H9 (cell line): ENCODE data around the gene GSTO2. TPM values are rescaled to one million over a fixed set of nuclear protein-coding genes. Genes with fewer than 3 reads are reported as not detected.

Experiments
- DNase-seq: peaks from one replicate; pipeline ENCODE4 v3.0.0-alpha.2; 2017
- H2AFZ ChIP-seq: one replicate; pipeline ENCODE4 v1.6.1; 2013; ENCODE audit warnings: mild to moderate bottlenecking, low read length, control low read depth, moderate library complexity
- H2AK5ac ChIP-seq: 2 replicates; pipeline ENCODE4 v1.6.1; 2013; ENCODE audit warnings: low read length, control low read depth, mixed read lengths; ENCODE audit not compliant: insufficient read length
- H2BK120ac ChIP-seq: one replicate; pipeline ENCODE4 v1.6.1; 2013; ENCODE audit warnings: low read depth, mild to moderate bottlenecking, low read length, control low read depth, inconsistent platforms; ENCODE audit not compliant: poor library complexity, severe bottlenecking
- H2BK12ac ChIP-seq: 2 replicates; pipeline ENCODE4 v1.6.1; 2013; ENCODE audit warnings: low read length, control low read depth, mixed read lengths, low read depth; ENCODE audit not compliant: insufficient read length
- H2BK15ac ChIP-seq: 2 replicates; pipeline ENCODE4 v1.6.1; 2013; ENCODE audit warnings: low read depth, low read length, control low read depth
- H2BK20ac ChIP-seq: one replicate; pipeline ENCODE4 v1.6.1; 2013; ENCODE audit warnings: low read depth, mild to moderate bottlenecking, low read length, control low read depth, inconsistent platforms; ENCODE audit not compliant: poor library complexity, severe bottlenecking
- H2BK5ac ChIP-seq: 2 replicates; pipeline ENCODE4 v1.6.1; 2013; ENCODE audit warnings: low read length, control low read depth, mixed read lengths; ENCODE audit not compliant: insufficient read length
- H3K14ac ChIP-seq: 2 replicates; pipeline ENCODE4 v1.6.1; 2013; ENCODE audit warnings: low read length, control low read depth; ENCODE audit not compliant: insufficient read depth
- H3K18ac ChIP-seq: 2 replicates; pipeline ENCODE4 v1.6.1; 2013; ENCODE audit warnings: low read depth, mild to moderate bottlenecking, mixed read lengths, low read length, control low read depth; ENCODE audit not compliant: insufficient read length
- H3K23ac ChIP-seq: 2 replicates; pipeline ENCODE4 v1.6.1; 2013; ENCODE audit warnings: low read length, control low read depth, mixed read lengths, low read depth; ENCODE audit not compliant: insufficient read length
- H3K23me2 ChIP-seq: 2 replicates; pipeline ENCODE4 v1.6.1; 2013; ENCODE audit warnings: low read depth, mild to moderate bottlenecking, mixed read lengths, low read length, control low read depth; ENCODE audit not compliant: insufficient read length, poor library complexity, severe bottlenecking
- H3K27ac ChIP-seq: 2 replicates; pipeline ENCODE4 v1.5.1; 2013; ENCODE audit warnings: low read length, control low read depth, mixed read lengths, low read depth; ENCODE audit not compliant: insufficient read length
- H3K27me3 ChIP-seq: 2 replicates; pipeline ENCODE4 v1.6.1; 2013; ENCODE audit warnings: low read length, control low read depth, inconsistent platforms; ENCODE audit not compliant: insufficient read depth
- H3K4ac ChIP-seq: 2 replicates; pipeline ENCODE4 v1.6.1; 2013; ENCODE audit warnings: low read depth, mild to moderate bottlenecking, control low read depth, inconsistent platforms, low read length, moderate library complexity
- H3K4me1 ChIP-seq: 2 replicates; pipeline ENCODE4 v1.6.1; 2013; ENCODE audit warnings: low read length, control low read depth, inconsistent platforms; ENCODE audit not compliant: insufficient read depth
- H3K4me2 ChIP-seq: 2 replicates; pipeline ENCODE4 v1.6.1; 2013; ENCODE audit warnings: low read length, control low read depth, mixed read lengths; ENCODE audit not compliant: insufficient read length, insufficient read depth
- H3K56ac ChIP-seq: 2 replicates; pipeline ENCODE4 v1.6.1; 2013; ENCODE audit warnings: low read depth, mild to moderate bottlenecking, mixed read lengths, low read length, control low read depth; ENCODE audit not compliant: insufficient read length
- H3K79me1 ChIP-seq: 2 replicates; pipeline ENCODE4 v1.6.1; 2013; ENCODE audit warnings: low read depth, mild to moderate bottlenecking, moderate library complexity, low read length, control low read depth, inconsistent platforms; ENCODE audit not compliant: insufficient read depth, poor library complexity, severe bottlenecking
- H3K79me2 ChIP-seq: 2 replicates; pipeline ENCODE4 v1.6.1; 2013; ENCODE audit warnings: low read length, control low read depth, inconsistent platforms; ENCODE audit not compliant: insufficient read depth
- H3K9ac ChIP-seq: 2 replicates; pipeline ENCODE4 v1.6.1; 2013; ENCODE audit warnings: low read length, control low read depth, mixed read lengths; ENCODE audit not compliant: insufficient read length; ENCODE audit errors: extremely low read depth
- H3K9me3 ChIP-seq: one replicate; pipeline ENCODE4 v1.6.1; 2013; ENCODE audit warnings: low read depth, low read length, inconsistent platforms; ENCODE audit not compliant: control insufficient read depth
- H3T11ph ChIP-seq: one replicate; pipeline ENCODE4 v1.6.1; 2013; ENCODE audit warnings: mild to moderate bottlenecking, low read length, control low read depth, inconsistent platforms
- H4K20me1 ChIP-seq: one replicate; pipeline ENCODE4 v1.6.1; 2013; ENCODE audit not compliant: control insufficient read depth, insufficient read length, insufficient read depth
- H4K5ac ChIP-seq: 2 replicates; pipeline ENCODE4 v1.6.1; 2013; ENCODE audit warnings: low read depth, mild to moderate bottlenecking, mixed read lengths, low read length, control low read depth; ENCODE audit not compliant: insufficient read length
- H4K8ac ChIP-seq: replicated peaks from 2 replicates; pipeline ENCODE4 v1.6.1; 2013; ENCODE audit warnings: low read length, control low read depth, mixed read lengths, low read depth; ENCODE audit not compliant: insufficient read length
- H4K91ac ChIP-seq: 2 replicates; pipeline ENCODE4 v1.6.1; 2013; ENCODE audit warnings: low read depth, mild to moderate bottlenecking, moderate library complexity, mixed read lengths, low read length, control low read depth; ENCODE audit not compliant: insufficient read length
- H3K27ac Mint-ChIP-seq, 3 experiments: 2 replicates in 2 of 3; 3 replicates in 1 of 3; pipeline ENCODE4 v1.8.0; 2020 to 2021; ENCODE audit warnings: mixed read lengths in 3 of 3, mild to moderate bottlenecking in 1 of 3, moderate library complexity in 1 of 3
- H3K27me3 Mint-ChIP-seq: 2 replicates; pipeline ENCODE4 v1.8.0; 2021; ENCODE audit warnings: low read depth, mild to moderate bottlenecking, moderate library complexity, mixed read lengths
- H3K36me3 Mint-ChIP-seq, 3 experiments: 2 replicates in 2 of 3; 3 replicates in 1 of 3; pipeline ENCODE4 v1.8.0; 2020 to 2021; ENCODE audit warnings: low read depth in 3 of 3, mixed read lengths in 3 of 3; ENCODE audit not compliant: insufficient read depth in 1 of 3
- H3K4me1 Mint-ChIP-seq, 2 experiments: 2 replicates each; pipeline ENCODE4 v1.8.0; 2020; ENCODE audit warnings: mixed read lengths in 2 of 2
- H3K4me3 Mint-ChIP-seq, 2 experiments: 2 replicates in 1 of 2; 3 replicates in 1 of 2; pipeline ENCODE4 v1.8.0; 2020 to 2021; ENCODE audit warnings: mild to moderate bottlenecking in 2 of 2, mixed read lengths in 2 of 2, moderate library complexity in 1 of 2
- H3K9me3 Mint-ChIP-seq, 2 experiments: 2 replicates in 1 of 2; 3 replicates in 1 of 2; pipeline ENCODE4 v1.8.0; 2020; ENCODE audit warnings: mild to moderate bottlenecking in 2 of 2, mixed read lengths in 2 of 2, moderate library complexity in 1 of 2
- CTCF ChIP-seq: fragments of 200-600 bp; sonication (generic); conservative IDR thresholded peaks from 3 replicates; pipeline ENCODE4 v1.8.0; 2021; ENCODE audit warnings: antibody characterized with exemption, mild to moderate bottlenecking
- WGBS: extraction: QIAGEN DNeasy Blood & Tissue Kit; methylation state at CpG from one replicate; pipeline ENCODE4 v1.1.7; 2013; ENCODE audit warnings: missing lambda C conversion rate, low lambda C conversion rate, mixed read lengths; ENCODE audit not compliant: insufficient read length; ENCODE audit errors: extremely low coverage; 5-methylcytosine and 5-hydroxymethylcytosine counted together
- total RNA-seq: library from RNA; stranded (reverse); gene quantifications from 2 replicates; pipeline ENCODE4 v1.2.1, GENCODE V29; 2021

The GSTO2 gene
- total RNA-seq, 1 experiment from 2014 or later: 14.5 TPM

GRCh38 chr10:104259456-104259855 lies 9.5 kb upstream of the GSTO2 start:
- H3K36me3 Mint-ChIP-seq: peaks cover 1 to 61% (median 11%) of the 10 kb centered on the region in 3 experiments; a peak in 4 of 7 replicates
- no peaks in the 10 kb centered on the region for H3K9me3 Mint-ChIP-seq

More at GRCh38 chr10:104259456-104259855, 9.5 kb upstream of the GSTO2 start:
- H2BK15ac ChIP-seq: no peak overlapping the region
- H3K79me2 ChIP-seq: no peaks in the 10 kb centered on the region; the same call in 1 of the 2 replicates
- Mint-ChIP-seq H3K27ac (no peak overlapping the region), H3K27me3 (peaks cover 1% of the 10 kb centered on the region; the same call in 1 of the 2 replicates), H3K4me3 (no peak overlapping the region), H3K4me1 (peaks cover 12 to 31% of the 10 kb centered on the region in 2 experiments)
- H3K14ac ChIP-seq: no peak overlapping the region
- no peak overlapping the region for H4K8ac ChIP-seq
- TF ChIP-seq CTCF: no peak
- no peaks in the 10 kb centered on the region for H3K9me3 ChIP-seq
- H3K4me1 ChIP-seq: 0 out of 2 replicates have a peak, but pooled peaks cover 3% of the 10 kb centered on the region
- no peak overlapping the region for H3K23ac ChIP-seq
- no peaks in the 10 kb centered on the region for H3K79me1 ChIP-seq
- no peak overlapping the region for H3K4ac ChIP-seq
- no peak overlapping the region for H4K5ac ChIP-seq
- no peak overlapping the region for H3K56ac ChIP-seq
- no peak overlapping the region for H2BK12ac ChIP-seq
- H2BK120ac ChIP-seq: no peak overlapping the region
- no peak for DNase-seq
- H3K9ac ChIP-seq: no peak overlapping the region
- no peak overlapping the region for H2BK20ac ChIP-seq
- no CpG with 5 or more reads among the region's 3 CpGs for WGBS
- no peaks in the 10 kb centered on the region for H4K20me1 ChIP-seq
- no peak overlapping the region for H3K27ac ChIP-seq
- no peak overlapping the region for H2AFZ ChIP-seq
- H3K18ac ChIP-seq: no peak overlapping the region
- no peak overlapping the region for H3K4me2 ChIP-seq
- H3K23me2 ChIP-seq: peaks cover 8% of the 10 kb centered on the region
- no peaks in the 10 kb centered on the region for H3K27me3 ChIP-seq
- no peak overlapping the region for H2BK5ac ChIP-seq
- no peak overlapping the region for H3T11ph ChIP-seq
- no peak overlapping the region for H4K91ac ChIP-seq
- no peak overlapping the region for H2AK5ac ChIP-seq
